ENCODE data around the gene NPHP4.

NPHP4 gene

GRCh38 chr1:6001992-6002576, 9.9 kb upstream of the NPHP4 start:
- H3K9ac ChIP-seq (ENCODE audit: low read length) = no peak overlapping the region
- H3K9me3 ChIP-seq (ENCODE audit: control insufficient read depth, low read length) = no peaks in the 10 kb centered on the region
- DNase-seq (ENCODE audit: low read depth) = no peak
- H3K4me3 ChIP-seq (ENCODE audit: low read length) = no peak overlapping the region
- H3K4me1 ChIP-seq (ENCODE audit: control insufficient read depth, insufficient read depth, low read length) = no peaks in the 10 kb centered on the region
- H3K27me3 ChIP-seq (replicated peaks; ENCODE audit: control insufficient read depth, insufficient read depth, low read length) = peaks cover 2% of the 10 kb centered on the region
- no peaks in the 10 kb centered on the region for H3K36me3 ChIP-seq (ENCODE audit: control insufficient read depth, insufficient read depth, low read length, severe bottlenecking)

- Histone ChIP-seq H3K27me3 (replicated peaks; ENCODE audit: control insufficient read depth, insufficient read depth, low read length) (peaks cover 2% of the 10 kb centered on the region), H3K36me3 (ENCODE audit: control insufficient read depth, insufficient read depth, low read length, severe bottlenecking) (no peaks in the 10 kb centered on the region), H3K9ac (ENCODE audit: low read length) (no peak overlapping the region), H3K4me1 (ENCODE audit: control insufficient read depth, insufficient read depth, low read length) (no peaks in the 10 kb centered on the region), H3K4me3 (ENCODE audit: low read length) (no peak overlapping the region), H3K9me3 (ENCODE audit: control insufficient read depth, low read length) (no peaks in the 10 kb centered on the region)
- DNase-seq (ENCODE audit: low read depth) = no peak
Measured at GRCh38 chr1:6000444-6001288, 8.4 kb upstream of the NPHP4 start.

GRCh38 chr1:5999711-6000443, 7.7 kb upstream of the NPHP4 start:
- Histone ChIP-seq H3K36me3 (ENCODE audit: control insufficient read depth, insufficient read depth, low read length, severe bottlenecking) (no peaks in the 10 kb centered on the region), H3K9ac (ENCODE audit: low read length) (no peak overlapping the region), H3K4me3 (ENCODE audit: low read length) (no peak overlapping the region), H3K4me1 (ENCODE audit: control insufficient read depth, insufficient read depth, low read length) (no peaks in the 10 kb centered on the region), H3K9me3 (ENCODE audit: control insufficient read depth, low read length) (no peaks in the 10 kb centered on the region), H3K27me3 (replicated peaks; ENCODE audit: control insufficient read depth, insufficient read depth, low read length) (peaks cover 2% of the 10 kb centered on the region)
- DNase-seq (ENCODE audit: low read depth) = no peak

- Histone ChIP-seq H3K9ac (ENCODE audit: low read length) (no peak overlapping the region), H3K9me3 (ENCODE audit: control insufficient read depth, low read length) (no peaks in the 10 kb centered on the region), H3K4me1 (ENCODE audit: control insufficient read depth, insufficient read depth, low read length) (no peaks in the 10 kb centered on the region), H3K27me3 (replicated peaks; ENCODE audit: control insufficient read depth, insufficient read depth, low read length) (peaks cover 2% of the 10 kb centered on the region), H3K36me3 (ENCODE audit: control insufficient read depth, insufficient read depth, low read length, severe bottlenecking) (no peaks in the 10 kb centered on the region), H3K4me3 (ENCODE audit: low read length) (no peak overlapping the region)
- DNase-seq (ENCODE audit: low read depth) = no peak
Measured at GRCh38 chr1:5998906-5999301, 6.7 kb upstream of the NPHP4 start.

- no peaks in the 10 kb centered on the region for H3K36me3 ChIP-seq (ENCODE audit: control insufficient read depth, insufficient read depth, low read length, severe bottlenecking)
- peaks cover 2% of the 10 kb centered on the region for H3K27me3 ChIP-seq (replicated peaks; ENCODE audit: control insufficient read depth, insufficient read depth, low read length)
- H3K9ac ChIP-seq (ENCODE audit: low read length) = no peak overlapping the region
- no peak overlapping the region for H3K4me3 ChIP-seq (ENCODE audit: low read length)
- no peak for DNase-seq (ENCODE audit: low read depth)
- no peaks in the 10 kb centered on the region for H3K4me1 ChIP-seq (ENCODE audit: control insufficient read depth, insufficient read depth, low read length)
- H3K9me3 ChIP-seq (ENCODE audit: control insufficient read depth, low read length) = no peaks in the 10 kb centered on the region
Measured at GRCh38 chr1:5998051-5998905, 6.1 kb upstream of the NPHP4 start.

GRCh38 chr1:5997316-5997715, 5.1 kb upstream of the NPHP4 start:
- no peaks in the 10 kb centered on the region for H3K4me1 ChIP-seq (ENCODE audit: control insufficient read depth, insufficient read depth, low read length)
- no peaks in the 10 kb centered on the region for H3K27me3 ChIP-seq (replicated peaks; ENCODE audit: control insufficient read depth, insufficient read depth, low read length)
- DNase-seq (ENCODE audit: low read depth) = no peak
- no peak overlapping the region for H3K4me3 ChIP-seq (ENCODE audit: low read length)
- no peaks in the 10 kb centered on the region for H3K36me3 ChIP-seq (ENCODE audit: control insufficient read depth, insufficient read depth, low read length, severe bottlenecking)
- H3K9ac ChIP-seq (ENCODE audit: low read length) = no peak overlapping the region
- H3K9me3 ChIP-seq (ENCODE audit: control insufficient read depth, low read length) = no peaks in the 10 kb centered on the region

- no peaks in the 10 kb centered on the region for H3K36me3 ChIP-seq (ENCODE audit: control insufficient read depth, insufficient read depth, low read length, severe bottlenecking)
Measured at GRCh38 chr1:5996641-5997270, 4.5 kb upstream of the NPHP4 start.

GRCh38 chr1:5995871-5996630, 3.8 kb upstream of the NPHP4 start:
- Histone ChIP-seq H3K27me3 (replicated peaks; ENCODE audit: control insufficient read depth, insufficient read depth, low read length) (no peaks in the 10 kb centered on the region), H3K4me3 (ENCODE audit: low read length) (no peak overlapping the region), H3K4me1 (ENCODE audit: control insufficient read depth, insufficient read depth, low read length) (peaks cover under 1% of the 10 kb centered on the region), H3K9ac (ENCODE audit: low read length) (no peak overlapping the region), H3K9me3 (ENCODE audit: control insufficient read depth, low read length) (no peaks in the 10 kb centered on the region), H3K36me3 (ENCODE audit: control insufficient read depth, insufficient read depth, low read length, severe bottlenecking) (no peaks in the 10 kb centered on the region)
- no peak for DNase-seq (ENCODE audit: low read depth)

More at GRCh38 chr1:5996641-5997270, 4.5 kb upstream of the NPHP4 start:
- H3K4me3 ChIP-seq (ENCODE audit: low read length) = no peak overlapping the region
- no peaks in the 10 kb centered on the region for H3K4me1 ChIP-seq (ENCODE audit: control insufficient read depth, insufficient read depth, low read length)
- no peaks in the 10 kb centered on the region for H3K27me3 ChIP-seq (replicated peaks; ENCODE audit: control insufficient read depth, insufficient read depth, low read length)
- no peak for DNase-seq (ENCODE audit: low read depth)
- no peaks in the 10 kb centered on the region for H3K9me3 ChIP-seq (ENCODE audit: control insufficient read depth, low read length)
- no peak overlapping the region for H3K9ac ChIP-seq (ENCODE audit: low read length)

- Histone ChIP-seq H3K4me1 (ENCODE audit: control insufficient read depth, insufficient read depth, low read length) (peaks cover 5% of the 10 kb centered on the region), H3K9me3 (ENCODE audit: control insufficient read depth, low read length) (no peaks in the 10 kb centered on the region), H3K27me3 (replicated peaks; ENCODE audit: control insufficient read depth, insufficient read depth, low read length) (no peaks in the 10 kb centered on the region), H3K36me3 (ENCODE audit: control insufficient read depth, insufficient read depth, low read length, severe bottlenecking) (no peaks in the 10 kb centered on the region), H3K9ac (ENCODE audit: low read length) (no peak overlapping the region), H3K4me3 (ENCODE audit: low read length) (no peak overlapping the region)
- DNase-seq (ENCODE audit: low read depth) = no peak
Measured at GRCh38 chr1:5994713-5995621, 2.7 kb upstream of the NPHP4 start.
